NCI-H69 (cell line): ENCODE measurements around the gene ADCY5.

Experiments
- DNase-seq: peaks from one replicate; lab custom pipeline; 2025; lab: John Stamatoyannopoulos, UW

ADCY5 gene

GRCh38 chr3:123286308-123287023, 162.4 kb downstream of the ADCY5 start:
- peak; percentile 14 for DNase-seq

- no peak for DNase-seq
These were observed 163.0 kb downstream of the ADCY5 start for GRCh38 chr3:123285931-123286307.

- DNase-seq = no peak
These were observed 163.4 kb downstream of the ADCY5 start for GRCh38 chr3:123285479-123285878.

- DNase-seq = no peak
These were observed 163.8 kb downstream of the ADCY5 start for GRCh38 chr3:123285066-123285465.

GRCh38 chr3:123284399-123285010, 164.4 kb downstream of the ADCY5 start:
- DNase-seq = no peak

GRCh38 chr3:123283657-123284398, 165.1 kb downstream of the ADCY5 start:
- no peak for DNase-seq

GRCh38 chr3:123283074-123283473, 165.8 kb downstream of the ADCY5 start:
- no peak for DNase-seq

- DNase-seq = no peak
These were observed 166.4 kb downstream of the ADCY5 start for GRCh38 chr3:123282461-123282860.

GRCh38 chr3:123281929-123282328, 167.0 kb downstream of the ADCY5 start:
- no peak for DNase-seq

GRCh38 chr3:123281406-123281805, 167.5 kb downstream of the ADCY5 start:
- DNase-seq = no peak

GRCh38 chr3:123279121-123279520, 169.8 kb downstream of the ADCY5 start:
- DNase-seq = no peak

GRCh38 chr3:123278446-123278845, 170.4 kb downstream of the ADCY5 start:
- no peak for DNase-seq

GRCh38 chr3:123277106-123277505, 171.8 kb downstream of the ADCY5 start:
- DNase-seq = no peak

GRCh38 chr3:123276346-123277006, 172.4 kb downstream of the ADCY5 start:
- no peak for DNase-seq

GRCh38 chr3:123275691-123276090, 173.2 kb downstream of the ADCY5 start:
- no peak for DNase-seq

- no peak for DNase-seq
These were observed 176.3 kb downstream of the ADCY5 start for GRCh38 chr3:123272547-123272946.

GRCh38 chr3:123271466-123272159, 177.3 kb downstream of the ADCY5 start:
- DNase-seq = no peak

- no peak for DNase-seq
These were observed 178.1 kb downstream of the ADCY5 start for GRCh38 chr3:123270818-123271217.

- DNase-seq = no peak
These were observed 181.1 kb downstream of the ADCY5 start for GRCh38 chr3:123267821-123268220.

GRCh38 chr3:123263941-123264340, 184.9 kb downstream of the ADCY5 start:
- DNase-seq = no peak

- no peak for DNase-seq
These were observed 186.0 kb downstream of the ADCY5 start for GRCh38 chr3:123262868-123263267.

GRCh38 chr3:123262226-123262625, 186.7 kb downstream of the ADCY5 start:
- no peak for DNase-seq
